Fibroblast of the aortic adventitia (primary cell): ENCODE results near the gene SUSD4. TPM values are rescaled to one million over a fixed set of nuclear protein-coding genes. Genes with fewer than 3 reads are reported as not detected.

Experiments
- DNase-seq: peaks from one replicate; pipeline ENCODE4 v3.0.0-alpha.2; 2010; ENCODE audit warnings: low read depth
- H3K4me3 ChIP-seq: 2 replicates; pipeline ENCODE4 v1.5.1; 2011; ENCODE audit warnings: low read depth, mild to moderate bottlenecking, control low read depth, low read length, moderate library complexity
- CTCF ChIP-seq: IDR thresholded peaks from 2 replicates; pipeline ENCODE4 v1.5.1; 2011; ENCODE audit warnings: mild to moderate bottlenecking, low read length, control low read depth, inconsistent platforms; ENCODE audit not compliant: insufficient read depth
- total RNA-seq: library from RNA; depleted of rRNA; stranded (reverse); fragments of >200 nt; gene quantifications from 2 replicates; pipeline ENCODE4 v1.2.3, GENCODE V29; 2012; ENCODE audit warnings: low replicate concordance

SUSD4 gene
- total RNA-seq, 1 donor: 0.18 TPM

- no peak for DNase-seq
- no peak overlapping the region for H3K4me3 ChIP-seq
- no peak for TF ChIP-seq CTCF
Observed at GRCh38 chr1:223332997-223333396, 31.0 kb downstream of the SUSD4 start.

- TF ChIP-seq CTCF: no peak
- no peak overlapping the region for H3K4me3 ChIP-seq
- DNase-seq: peak; percentile 51
Observed at GRCh38 chr1:223331929-223332328, 32.0 kb downstream of the SUSD4 start.

GRCh38 chr1:223331301-223331700, 32.7 kb downstream of the SUSD4 start:
- no peak overlapping the region for H3K4me3 ChIP-seq
- DNase-seq: peak; percentile 2
- TF ChIP-seq CTCF: no peak

GRCh38 chr1:223330466-223330865, 33.5 kb downstream of the SUSD4 start:
- no peak for DNase-seq
- H3K4me3 ChIP-seq: no peak overlapping the region
- TF ChIP-seq CTCF: no peak

GRCh38 chr1:223329664-223330415, 34.1 kb downstream of the SUSD4 start:
- H3K4me3 ChIP-seq: no peak overlapping the region
- TF ChIP-seq CTCF: no peak
- DNase-seq: no peak

GRCh38 chr1:223329252-223329651, 34.7 kb downstream of the SUSD4 start:
- no peak overlapping the region for H3K4me3 ChIP-seq
- no peak for TF ChIP-seq CTCF
- no peak for DNase-seq

- H3K4me3 ChIP-seq: no peak overlapping the region
- no peak for DNase-seq
- TF ChIP-seq CTCF: no peak
Observed at GRCh38 chr1:223328566-223328965, 35.4 kb downstream of the SUSD4 start.
